Smooth muscle cell (in vitro differentiated cells): ENCODE measurements around the gene MYO1G. TPM values are rescaled to one million over a fixed set of nuclear protein-coding genes. Genes with fewer than 3 reads are reported as not detected.

Source experiments
- DNase-seq: peaks from one replicate; lab custom pipeline; 2025; ENCODE audit not compliant: unreplicated experiment; lab: John Stamatoyannopoulos, UW
- H2AFZ ChIP-seq: fragments of 200-600 bp; sonication (generic); 2 replicates; pipeline ENCODE4 v1.6.0; 2016; ENCODE audit warnings: antibody characterized with exemption, low read depth, mild to moderate bottlenecking
- H3F3A ChIP-seq: fragments of 200-600 bp; sonication (generic); 2 replicates; pipeline ENCODE4 v1.6.0; 2017; ENCODE audit warnings: antibody characterized with exemption, low read depth
- H3K27ac ChIP-seq: fragments of 200-600 bp; sonication (generic); 2 replicates; pipeline ENCODE4 v1.5.1; 2016; ENCODE audit warnings: low read depth, mild to moderate bottlenecking
- H3K27me3 ChIP-seq: fragments of 200-600 bp; sonication (generic); 2 replicates; pipeline ENCODE4 v1.6.1; 2016; ENCODE audit warnings: low read depth, mild to moderate bottlenecking
- H3K36me3 ChIP-seq: fragments of 200-600 bp; sonication (generic); 2 replicates; pipeline ENCODE4 v1.5.1; 2016; ENCODE audit warnings: low read depth
- H3K4me1 ChIP-seq: fragments of 200-600 bp; sonication (generic); 2 replicates; pipeline ENCODE4 v1.5.1; 2016; ENCODE audit warnings: low read depth
- H3K4me2 ChIP-seq: fragments of 200-600 bp; sonication (generic); 2 replicates; pipeline ENCODE4 v1.6.0; 2016; ENCODE audit warnings: mild to moderate bottlenecking
- H3K4me3 ChIP-seq: fragments of 200-600 bp; sonication (generic); 2 replicates; pipeline ENCODE4 v1.5.1; 2016; ENCODE audit warnings: mild to moderate bottlenecking
- H3K79me2 ChIP-seq: fragments of 200-600 bp; sonication (generic); 2 replicates; pipeline ENCODE4 v1.6.0; 2016; ENCODE audit warnings: low read depth, mild to moderate bottlenecking
- H3K9ac ChIP-seq: fragments of 200-600 bp; sonication (generic); 2 replicates; pipeline ENCODE4 v1.6.0; 2016; ENCODE audit warnings: low read depth
- H3K9me3 ChIP-seq: fragments of 200-600 bp; sonication (generic); replicated peaks from 2 replicates; pipeline ENCODE4 v1.5.1; 2016; ENCODE audit warnings: low read depth
- H4K20me1 ChIP-seq: fragments of 200-600 bp; sonication (generic); 2 replicates; pipeline ENCODE4 v1.6.0; 2016; ENCODE audit warnings: low read depth
- CTCF ChIP-seq: fragments of 200-600 bp; sonication (generic); IDR thresholded peaks from 2 replicates; pipeline ENCODE4 v1.5.1; 2017; ENCODE audit warnings: borderline replicate concordance, mild to moderate bottlenecking, antibody characterized with exemption; ENCODE audit not compliant: insufficient read depth, poor library complexity, severe bottlenecking
- WGBS: methylation state at CpG from one replicate; pipeline ENCODE4 v1.1.7; 2016; ENCODE audit warnings: low lambda C conversion rate; 5-methylcytosine and 5-hydroxymethylcytosine counted together
- polyA plus RNA-seq: library from polyadenylated mRNA; unstranded; fragments of >200 nt; fragmentation: Nextera tagmentation; extraction: Ambion mirVana; gene quantifications from 2 replicates; pipeline ENCODE4 v1.2.1, GENCODE V29; 2016
- total RNA-seq: library from RNA; depleted of rRNA; stranded (reverse); fragments of >200 nt; gene quantifications from 2 replicates; pipeline ENCODE4 v1.2.3, GENCODE V29; 2014

MYO1G gene
- total and polyA plus RNA-seq, 2 experiments from 2014 or later: 0.27 TPM; not detected in 1

GRCh38 chr7:44986218-44987053 is 7.6 kb upstream of the MYO1G start:
- H4K20me1 ChIP-seq: peaks cover 14% of the 10 kb centered on the region
- peak; percentile 77 for DNase-seq
- no peaks in the 10 kb centered on the region for H3K27me3 ChIP-seq
- H2AFZ ChIP-seq: peak overlapping the region; percentile 85
- peak overlapping the region; percentile 84 for H3K27ac ChIP-seq
- H3K36me3 ChIP-seq: peaks cover 8% of the 10 kb centered on the region
- no peaks in the 10 kb centered on the region for H3K9me3 ChIP-seq
- H3F3A ChIP-seq: peaks cover 9% of the 10 kb centered on the region
- H3K9ac ChIP-seq: peak overlapping the region; percentile 80
- peaks cover 15% of the 10 kb centered on the region for H3K79me2 ChIP-seq
- TF ChIP-seq CTCF: no peak
- peaks cover 22% of the 10 kb centered on the region for H3K4me1 ChIP-seq
- peak overlapping the region; percentile 76 for H3K4me2 ChIP-seq
- 1% methylated on average over 68 of the region's 68 CpGs for WGBS
- H3K4me3 ChIP-seq: peak overlapping the region; percentile 59

- H2AFZ ChIP-seq: peak overlapping the region; percentile 85
These were observed 7.0 kb upstream of the MYO1G start for GRCh38 chr7:44985900-44986217.

DNA sequence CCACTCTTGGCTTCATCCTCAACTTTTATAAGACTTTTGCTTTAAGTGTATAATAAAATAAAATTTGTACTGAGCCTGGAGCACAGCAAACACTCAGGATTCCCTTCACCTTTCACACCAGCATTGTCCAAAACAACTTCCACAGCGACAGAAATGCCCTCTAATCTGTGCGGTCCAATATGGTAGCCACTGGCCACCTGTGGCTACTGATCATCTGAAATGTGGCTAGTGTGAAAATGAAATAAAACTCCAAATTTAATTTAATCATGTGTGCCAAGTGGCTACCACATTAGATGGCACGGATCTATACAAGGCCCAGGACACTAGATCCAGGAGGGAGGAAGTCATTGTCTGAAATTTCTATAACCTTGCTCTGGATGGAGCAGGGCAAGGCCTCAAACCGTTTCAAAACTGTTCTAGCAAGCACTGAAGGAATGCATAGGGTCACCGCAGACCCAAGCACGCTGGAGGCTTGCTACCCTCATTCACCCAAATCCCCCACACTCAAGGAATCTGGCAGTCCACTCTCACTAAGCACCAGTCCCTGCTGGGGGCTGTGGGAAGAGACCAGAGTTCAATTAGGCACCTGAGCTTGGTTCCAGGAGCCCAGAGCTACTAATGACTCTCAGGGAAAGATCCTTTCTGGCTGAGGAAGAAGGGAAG is 6.3 kb upstream of the MYO1G start:
- DNase-seq: no peak
- Histone ChIP-seq H4K20me1 (peaks cover 14% of the 10 kb centered on the region), H3F3A (peaks cover 9% of the 10 kb centered on the region), H3K9me3 (no peaks in the 10 kb centered on the region), H3K4me3 (peak overlapping the region; percentile 59), H2AFZ (no peak overlapping the region), H3K4me1 (peaks cover 22% of the 10 kb centered on the region), H3K79me2 (peaks cover 15% of the 10 kb centered on the region), H3K36me3 (peaks cover 8% of the 10 kb centered on the region), H3K27ac (peak overlapping the region; percentile 84), H3K27me3 (no peaks in the 10 kb centered on the region), H3K4me2 (peak overlapping the region; percentile 76), H3K9ac (peak overlapping the region; percentile 80)
- 62% methylated on average over 6 of the region's 6 CpGs for WGBS
- no peak for TF ChIP-seq CTCF

More at GRCh38 chr7:44985900-44986217, 7.0 kb upstream of the MYO1G start:
- Histone ChIP-seq H3F3A (peaks cover 9% of the 10 kb centered on the region), H3K36me3 (peaks cover 8% of the 10 kb centered on the region), H3K27me3 (no peaks in the 10 kb centered on the region), H3K27ac (peak overlapping the region; percentile 84), H3K9ac (peak overlapping the region; percentile 80), H3K4me2 (peak overlapping the region; percentile 76), H3K4me3 (peak overlapping the region; percentile 59), H3K4me1 (peaks cover 22% of the 10 kb centered on the region), H4K20me1 (peaks cover 14% of the 10 kb centered on the region), H3K79me2 (peaks cover 15% of the 10 kb centered on the region), H3K9me3 (no peaks in the 10 kb centered on the region)
- no peak for TF ChIP-seq CTCF
- 5% methylated on average over 8 of the region's 8 CpGs for WGBS
- no peak for DNase-seq
